Thyroid gland (tissue), 4 donors: ENCODE data around the gene ARHGAP30.

Experiments used
- CTCF ChIP-seq, 6 experiments: fragments of 200-600 bp in 3 of 6; fragments of 450-650 bp in 3 of 6; sonication (generic) in 3 of 6; IDR thresholded peaks; one replicate each; pipeline ENCODE4 v1.5.1; 2016 to 2019; ENCODE audit warnings: antibody characterized with exemption in 6 of 6, mild to moderate bottlenecking in 2 of 6, inconsistent platforms in 1 of 6, moderate library complexity in 1 of 6
- POLR2A ChIP-seq, 2 donors: fragments of 450-650 bp; IDR thresholded peaks; one replicate each; pipeline ENCODE4 v1.6.1; 2017; ENCODE audit warnings: antibody characterized with exemption in 2 of 2, mild to moderate bottlenecking in 2 of 2, moderate library complexity in 1 of 2

GRCh38 chr1:161095230-161095629, 25.5 kb upstream of the ARHGAP30 start:
- TF ChIP-seq CTCF (IDR thresholded peaks at IDR 0.05) (no peak), POLR2A (IDR thresholded peaks at IDR 0.05) (no peak)
